ENCODE results near the gene RAP1GDS1.

DNA sequence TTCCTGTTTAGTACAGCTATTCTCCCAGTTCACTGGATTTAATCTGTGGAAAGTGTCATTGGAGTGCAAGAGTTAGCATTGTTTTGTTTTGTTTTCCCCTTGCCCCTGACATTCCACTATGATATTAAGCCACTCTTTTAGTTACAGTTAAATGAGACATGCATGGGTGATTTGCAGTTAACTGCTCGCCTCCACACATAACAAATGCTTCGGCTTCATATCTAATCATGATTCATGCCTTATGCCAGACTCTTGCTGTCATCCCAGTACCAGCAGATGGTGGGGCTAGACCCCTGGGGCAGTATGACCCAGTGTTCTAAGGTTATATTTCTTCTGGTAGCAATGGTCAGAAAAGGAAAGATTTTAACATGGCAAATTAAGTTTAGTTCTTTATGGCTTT is 80.1 kb downstream of the RAP1GDS1 start:
- TF ChIP-seq POLR2A (IDR thresholded peaks at IDR 0.05; ENCODE audit: low read length) = no peak
- TF ChIP-seq GATA1 (IDR thresholded peaks at IDR 0.05; ENCODE audit: low read depth, low read length) = no peak
